ENCODE results near the gene RBM33. TPM values are rescaled to one million over a fixed set of nuclear protein-coding genes. Genes with fewer than 3 reads are reported as not detected.

Gene RBM33
- total RNA-seq, 1 experiment from 2014 or later, result 61.1 TPM

GRCh38 chr7:155710031-155710430, 65.6 kb downstream of the RBM33 start:
- Histone ChIP-seq H3K9me3 (ENCODE audit: control insufficient read depth, insufficient read depth, low read depth, low read length) (no peaks in the 10 kb centered on the region), H3K4me1 (ENCODE audit: control insufficient read depth, insufficient read depth, low read length) (no peaks in the 10 kb centered on the region), H3K27ac (ENCODE audit: low read length) (no peak overlapping the region), H3K4me3 (ENCODE audit: low read depth in 2 of 2, low read length in 2 of 2) (no peak overlapping the region), H3K36me3 (ENCODE audit: control insufficient read depth, insufficient read depth, low read length) (peaks cover 13% of the 10 kb centered on the region), H3K27me3 (ENCODE audit: control insufficient read depth, insufficient read depth, low read length) (no peaks in the 10 kb centered on the region)
- TF ChIP-seq TCF7L2 (IDR thresholded peaks at IDR 0.05; ENCODE audit: low read depth, low read length), result no peak
- in situ Hi-C loops (cut with HindIII; ENCODE audit: low pct_unique_long_range_greater_than_20kb, low sequenced_read_pairs) (no loop called here), intact Hi-C loops (cut with micrococcal nuclease; ENCODE audit: unreplicated experiment) (no loop called here)
- ChIA-PET POLR2A (no interaction called here), CTCF (no interaction called here)
- no TSS peak for BruUV-seq (replicated peaks)
- ATAC-seq, result no peak
- no peak for DNase-seq (ENCODE audit: low read depth, low spot score)

GRCh38 chr7:155710530-155710929, 66.1 kb downstream of the RBM33 start:
- no TSS peak for BruUV-seq (replicated peaks)
- no peak for ATAC-seq
- H3K4me3 ChIP-seq (ENCODE audit: low read depth in 2 of 2, low read length in 2 of 2), result no peak overlapping the region
- intact Hi-C loops (cut with micrococcal nuclease; ENCODE audit: unreplicated experiment) (no loop called here), in situ Hi-C loops (cut with HindIII; ENCODE audit: low pct_unique_long_range_greater_than_20kb, low sequenced_read_pairs) (no loop called here)
- DNase-seq (ENCODE audit: low read depth, low spot score), result no peak
- POLR2A ChIA-PET, result interaction anchor here (0.7 kb wide), 1 partner anchor 44 kb away, joined by 6 read pairs; no protein-coding TSS in a partner anchor
- no peaks in the 10 kb centered on the region for H3K4me1 ChIP-seq (ENCODE audit: control insufficient read depth, insufficient read depth, low read length)
- no peaks in the 10 kb centered on the region for H3K9me3 ChIP-seq (ENCODE audit: control insufficient read depth, insufficient read depth, low read depth, low read length)
- H3K27me3 ChIP-seq (ENCODE audit: control insufficient read depth, insufficient read depth, low read length), result no peaks in the 10 kb centered on the region
- TF ChIP-seq REST (IDR thresholded peaks at IDR 0.05; ENCODE audit: insufficient read depth in 1 of 2, low read depth in 2 of 2, low read length in 1 of 2), result no peak
- no peak for TF ChIP-seq TCF7L2 (IDR thresholded peaks at IDR 0.05; ENCODE audit: low read depth, low read length)
- no peak for TF ChIP-seq SIN3A (IDR thresholded peaks at IDR 0.05; ENCODE audit: borderline replicate concordance, insufficient read depth, low read depth, low read length)
- no peak for TF ChIP-seq CTCF (IDR thresholded peaks at IDR 0.05)
- TF ChIP-seq POLR2AphosphoS5 (IDR thresholded peaks at IDR 0.05; ENCODE audit: low read depth, low read length), result no peak
- no peak overlapping the region for H3K27ac ChIP-seq (ENCODE audit: low read length)
- peaks cover 13% of the 10 kb centered on the region for H3K36me3 ChIP-seq (ENCODE audit: control insufficient read depth, insufficient read depth, low read length)
- CTCF ChIA-PET, result no interaction called here

- in situ Hi-C loops (cut with HindIII; ENCODE audit: low pct_unique_long_range_greater_than_20kb, low sequenced_read_pairs) (no loop called here), intact Hi-C loops (cut with micrococcal nuclease; ENCODE audit: unreplicated experiment) (no loop called here)
- CTCF ChIA-PET, result no interaction called here
- POLR2A ChIA-PET, result interaction anchor here (0.7 kb wide), 1 partner anchor 44 kb away, joined by 6 read pairs; no protein-coding TSS in a partner anchor
- H3K4me1 ChIP-seq (ENCODE audit: control insufficient read depth, insufficient read depth, low read length), result no peaks in the 10 kb centered on the region
- H3K36me3 ChIP-seq (ENCODE audit: control insufficient read depth, insufficient read depth, low read length), result peaks cover 11% of the 10 kb centered on the region
- H3K27ac ChIP-seq (ENCODE audit: low read length), result no peak overlapping the region
- TF ChIP-seq TCF7L2 (IDR thresholded peaks at IDR 0.05; ENCODE audit: low read depth, low read length), result no peak
- TF ChIP-seq CTCF (IDR thresholded peaks at IDR 0.05), result no peak
- TF ChIP-seq POLR2AphosphoS5 (IDR thresholded peaks at IDR 0.05; ENCODE audit: low read depth, low read length), result no peak
- TF ChIP-seq SIN3A (IDR thresholded peaks at IDR 0.05; ENCODE audit: borderline replicate concordance, insufficient read depth, low read depth, low read length), result no peak
- DNase-seq (ENCODE audit: low read depth, low spot score) (no peak), ATAC-seq (no peak)
- no peaks in the 10 kb centered on the region for H3K9me3 ChIP-seq (ENCODE audit: control insufficient read depth, insufficient read depth, low read depth, low read length)
- H3K4me3 ChIP-seq (ENCODE audit: low read depth in 2 of 2, low read length in 2 of 2), result no peak overlapping the region
- no peaks in the 10 kb centered on the region for H3K27me3 ChIP-seq (ENCODE audit: control insufficient read depth, insufficient read depth, low read length)
- no TSS peak for BruUV-seq (replicated peaks)
These were observed 66.6 kb downstream of the RBM33 start for GRCh38 chr7:155711081-155711480.
